H1 (cell line): ENCODE measurements around the gene GABRP. TPM values are rescaled to one million over a fixed set of nuclear protein-coding genes. Genes with fewer than 3 reads are reported as not detected.

ENCODE experiments used
- CTCF ChIA-PET: fragments of 300-600 bp; sonication (Branson Sonifier 250); formaldehyde crosslinking; loops from one replicate; lab custom pipeline; 2021; ENCODE audit not compliant: partially characterized antibody; lab: Charles Lee
- POLR2A ChIA-PET: fragments of 300-600 bp; sonication (Branson Sonifier 250); formaldehyde crosslinking; loops from one replicate; lab custom pipeline; 2021; ENCODE audit warnings: inconsistent platforms; ENCODE audit not compliant: partially characterized antibody; lab: Charles Lee
- DNase-seq, 2 experiments: peaks; one replicate each; pipeline versions ENCODE4 v3.0.0 to v3.0.0-alpha.2; 2010 to 2022; ENCODE audit warnings: low spot score in 2 of 2, low read depth in 1 of 2, mixed read lengths in 1 of 2
- FAIRE-seq: peaks from 2 replicates; lab custom pipeline; 2011; peaks lifted over from hg19 to GRCh38; lab: Jason Lieb, UNC
- H2AFZ ChIP-seq: 2 replicates; pipeline ENCODE4 v1.8.1; 2012; ENCODE audit warnings: low read length, inconsistent platforms
- H2AK5ac ChIP-seq: 2 replicates; pipeline ENCODE4 v1.6.1; 2013; ENCODE audit warnings: low read depth, low read length
- H2BK120ac ChIP-seq: replicated peaks from 2 replicates; pipeline ENCODE3; 2013; ENCODE audit warnings: low read depth, low read length, inconsistent platforms
- H2BK12ac ChIP-seq: 2 replicates; pipeline ENCODE4 v1.6.1; 2013; ENCODE audit warnings: low read depth, low read length
- H2BK15ac ChIP-seq: 2 replicates; pipeline ENCODE4 v1.6.1; 2013; ENCODE audit warnings: low read length
- H2BK20ac ChIP-seq: 2 replicates; pipeline ENCODE4 v1.6.1; 2013; ENCODE audit warnings: low read length
- H2BK5ac ChIP-seq: 2 replicates; pipeline ENCODE4 v1.6.1; 2013; ENCODE audit warnings: low read depth, low read length
- H3K14ac ChIP-seq: 2 replicates; pipeline ENCODE4 v1.6.1; 2013; ENCODE audit warnings: inconsistent platforms; ENCODE audit not compliant: insufficient read length
- H3K18ac ChIP-seq: 2 replicates; pipeline ENCODE4 v1.6.1; 2013; ENCODE audit warnings: low read length; ENCODE audit errors: extremely low read depth
- H3K23ac ChIP-seq: 2 replicates; pipeline ENCODE4 v1.6.1; 2013; ENCODE audit warnings: inconsistent platforms; ENCODE audit not compliant: insufficient read length
- H3K23me2 ChIP-seq: 2 replicates; pipeline ENCODE4 v1.6.1; 2013; ENCODE audit warnings: low read depth, low read length
- H3K27ac ChIP-seq: 2 replicates; pipeline ENCODE4 v1.6.1; 2011; ENCODE audit warnings: low read depth, low read length, inconsistent platforms
- H3K27me3 ChIP-seq, 4 experiments: replicated peaks in 1 of 4; 1 replicate in 1 of 4; 2 replicates in 3 of 4; pipeline versions ENCODE4 v1.6.1 to v1.8.1; 2011 to 2013; ENCODE audit warnings: low read length in 3 of 4, mild to moderate bottlenecking in 3 of 4, inconsistent platforms in 2 of 4, mixed read lengths in 2 of 4, moderate library complexity in 1 of 4; ENCODE audit not compliant: control insufficient read depth in 3 of 4, insufficient read depth in 3 of 4; ENCODE audit errors: extremely low read depth in 1 of 4
- H3K36me3 ChIP-seq, 4 experiments: 2 replicates each; pipeline versions ENCODE4 v1.6.1 to v1.8.1; 2011 to 2013; ENCODE audit warnings: mild to moderate bottlenecking in 4 of 4, low read length in 3 of 4, moderate library complexity in 2 of 4, control low read depth in 1 of 4, inconsistent platforms in 1 of 4; ENCODE audit not compliant: insufficient read depth in 4 of 4, control insufficient read depth in 2 of 4
- H3K4ac ChIP-seq: replicated peaks from 2 replicates; pipeline ENCODE3; 2013; ENCODE audit warnings: low read length, low read depth, mixed read lengths, inconsistent platforms; ENCODE audit not compliant: insufficient read length
- H3K4me1 ChIP-seq, 4 experiments: replicated peaks in 1 of 4; 1 replicate in 1 of 4; 2 replicates in 3 of 4; pipeline versions ENCODE4 v1.6.1 to v1.8.1; 2011 to 2013; ENCODE audit warnings: low read length in 3 of 4, inconsistent platforms in 2 of 4, mixed read lengths in 1 of 4; ENCODE audit not compliant: insufficient read depth in 4 of 4, control insufficient read depth in 3 of 4
- H3K4me2 ChIP-seq, 2 experiments: 2 replicates each; pipeline versions ENCODE4 v1.6.1 to v1.8.1; 2011 to 2013; ENCODE audit warnings: low read depth in 2 of 2, low read length in 2 of 2, control low read depth in 1 of 2, inconsistent platforms in 1 of 2, mild to moderate bottlenecking in 1 of 2; ENCODE audit not compliant: insufficient read depth in 1 of 2
- H3K4me3 ChIP-seq, 4 experiments: fragments of 200-600, 300-600 bp in 1 of 4; sonication (generic), shearing (Covaris generic), sonication (Bioruptor Twin) in 1 of 4; 2 replicates each; pipeline versions ENCODE4 v1.5.1 to v1.8.1; 2011 to 2016; ENCODE audit warnings: low read length in 4 of 4, low read depth in 3 of 4, control low read depth in 2 of 4, inconsistent platforms in 2 of 4, mild to moderate bottlenecking in 2 of 4, mixed read lengths in 1 of 4, moderate library complexity in 1 of 4; ENCODE audit not compliant: insufficient read depth in 2 of 4; ENCODE audit errors: extremely low read depth in 1 of 4
- H3K56ac ChIP-seq: replicated peaks from 2 replicates; pipeline ENCODE3; 2013; ENCODE audit warnings: low read depth, mild to moderate bottlenecking, mixed read lengths, low read length, inconsistent platforms; ENCODE audit not compliant: insufficient read length
- H3K79me1 ChIP-seq: 2 replicates; pipeline ENCODE4 v1.6.1; 2013; ENCODE audit warnings: low read depth, low read length, control low read depth
- H3K79me2 ChIP-seq, 2 experiments: 2 replicates each; pipeline versions ENCODE4 v1.6.1 to v1.8.1; 2012 to 2013; ENCODE audit warnings: low read length in 2 of 2, mild to moderate bottlenecking in 2 of 2, inconsistent platforms in 1 of 2; ENCODE audit not compliant: insufficient read depth in 2 of 2, control insufficient read depth in 1 of 2
- H3K9ac ChIP-seq, 4 experiments: replicated peaks in 1 of 4; 1 replicate in 1 of 4; 2 replicates in 3 of 4; pipeline versions ENCODE4 v1.6.1 to v1.8.1; 2011 to 2013; ENCODE audit warnings: low read depth in 3 of 4, low read length in 3 of 4, control low read depth in 2 of 4, mild to moderate bottlenecking in 2 of 4, moderate library complexity in 2 of 4, inconsistent platforms in 1 of 4; ENCODE audit errors: extremely low read depth in 1 of 4
- H3K9me3 ChIP-seq, 2 experiments: 2 replicates each; pipeline versions ENCODE4 v1.6.1 to v1.8.1; 2012 to 2013; ENCODE audit warnings: mild to moderate bottlenecking in 2 of 2, moderate library complexity in 2 of 2, control low read depth in 1 of 2, inconsistent platforms in 1 of 2, low read depth in 1 of 2, low read length in 1 of 2, mixed read lengths in 1 of 2; ENCODE audit not compliant: insufficient read depth in 2 of 2
- H4K20me1 ChIP-seq, 2 experiments: replicated peaks in 1 of 2; 2 replicates each; pipeline versions ENCODE3 to v1.8.1; 2011 to 2013; ENCODE audit warnings: inconsistent platforms in 2 of 2, low read length in 2 of 2, mild to moderate bottlenecking in 1 of 2; ENCODE audit not compliant: insufficient read depth in 2 of 2, control insufficient read depth in 1 of 2
- H4K5ac ChIP-seq: 2 replicates; pipeline ENCODE4 v1.6.1; 2013; ENCODE audit warnings: low read length, low read depth, mixed read lengths, inconsistent platforms; ENCODE audit not compliant: insufficient read length
- H4K8ac ChIP-seq: 2 replicates; pipeline ENCODE4 v1.8.0; 2013; ENCODE audit warnings: mild to moderate bottlenecking, moderate library complexity, low read length, inconsistent platforms; ENCODE audit not compliant: insufficient read depth; ENCODE audit errors: extremely low read depth
- H4K91ac ChIP-seq: replicated peaks from 2 replicates; pipeline ENCODE3; 2013; ENCODE audit warnings: low read length, mixed read lengths, inconsistent platforms; ENCODE audit not compliant: insufficient read length
- BACH1 ChIP-seq: IDR thresholded peaks from 2 replicates; pipeline ENCODE4 v1.6.1; 2012; ENCODE audit warnings: low read length, improper control_type of control experiment
- BCL11A ChIP-seq, 2 experiments: IDR thresholded peaks; one replicate each; pipeline ENCODE4 v1.6.1; 2011; ENCODE audit warnings: low read depth in 2 of 2, low read length in 2 of 2, mild to moderate bottlenecking in 2 of 2
- JUN ChIP-seq: IDR thresholded peaks from 2 replicates; pipeline ENCODE4 v1.6.1; 2011; ENCODE audit warnings: low read depth, mild to moderate bottlenecking, improper control_type of control experiment, low read length
- SIN3A ChIP-seq, 2 experiments: IDR thresholded peaks in 1 of 2; conservative IDR thresholded peaks in 1 of 2; 2 replicates each; pipeline ENCODE4 v1.6.1; 2011 to 2012; ENCODE audit warnings: low read length in 2 of 2, improper control_type of control experiment in 1 of 2, low read depth in 1 of 2, mild to moderate bottlenecking in 1 of 2
- SIRT6 ChIP-seq: IDR thresholded peaks from one replicate; pipeline ENCODE4 v1.7.1; 2012; ENCODE audit warnings: low read length, inconsistent platforms
- SIX5 ChIP-seq: IDR thresholded peaks from 2 replicates; pipeline ENCODE4 v1.6.1; 2011; ENCODE audit warnings: mild to moderate bottlenecking, low read depth, low read length
- SP1 ChIP-seq: IDR thresholded peaks from 2 replicates; pipeline ENCODE4 v1.6.1; 2011; ENCODE audit warnings: low read depth, low read length
- SP4 ChIP-seq: IDR thresholded peaks from 2 replicates; pipeline ENCODE4 v1.6.1; 2012; ENCODE audit warnings: low read length, inconsistent platforms
- TAF7 ChIP-seq: optimal IDR thresholded peaks from 2 replicates; pipeline ENCODE3; 2011; ENCODE audit warnings: low read depth, mild to moderate bottlenecking, inconsistent platforms, low read length, moderate library complexity, borderline replicate concordance
- TEAD4 ChIP-seq: IDR thresholded peaks from 2 replicates; pipeline ENCODE4 v1.6.1; 2012; ENCODE audit warnings: low read depth, low read length, inconsistent platforms, mixed read lengths
- WGBS, 2 experiments: shearing (Covaris generic) in 1 of 2; methylation state at CpG; one replicate each; pipeline versions ENCODE4 v1.1.6 to v1.1.7; 2013 to 2015; ENCODE audit warnings: low lambda C conversion rate in 2 of 2, mixed read lengths in 2 of 2, inconsistent platforms in 1 of 2, low coverage in 1 of 2, missing lambda C conversion rate in 1 of 2; ENCODE audit not compliant: insufficient replicate concordance in 2 of 2, insufficient coverage in 1 of 2, insufficient read length in 1 of 2; ENCODE audit errors: extremely low coverage in 1 of 2, missing lambda C conversion rate in 1 of 2; 5-methylcytosine and 5-hydroxymethylcytosine counted together
- polyA plus RNA-seq, 7 experiments: library from polyadenylated mRNA; depleted of rRNA in 3 of 7; stranded (reverse) in 5 of 7; unstranded in 2 of 7; fragments of >200 nt in 5 of 7; fragments of 200-250 nt in 2 of 7; gene quantifications; 1 replicate in 5 of 7; 2 replicates in 1 of 7; 4 replicates in 1 of 7; pipeline versions ENCODE4 v1.2.1 to v1.2.3, GENCODE V29; 2011 to 2013; ENCODE audit warnings: missing spikeins in 2 of 7, mixed read lengths in 2 of 7
- total RNA-seq: library from RNA; stranded (reverse); fragmentation: NEBNext Ultra II Directional; extraction: Animal tissue kit (Norgen Biotek cat#: 25700); gene quantifications from 2 replicates; pipeline ENCODE4 v1.2.1, GENCODE V29; 2021

GABRP gene
- total and polyA plus RNA-seq, 2 of the 8 experiments (the other 6 are each of a cell fraction or from before 2014, with no cell fraction given), result 3.7 to 4.0 TPM

DNA sequence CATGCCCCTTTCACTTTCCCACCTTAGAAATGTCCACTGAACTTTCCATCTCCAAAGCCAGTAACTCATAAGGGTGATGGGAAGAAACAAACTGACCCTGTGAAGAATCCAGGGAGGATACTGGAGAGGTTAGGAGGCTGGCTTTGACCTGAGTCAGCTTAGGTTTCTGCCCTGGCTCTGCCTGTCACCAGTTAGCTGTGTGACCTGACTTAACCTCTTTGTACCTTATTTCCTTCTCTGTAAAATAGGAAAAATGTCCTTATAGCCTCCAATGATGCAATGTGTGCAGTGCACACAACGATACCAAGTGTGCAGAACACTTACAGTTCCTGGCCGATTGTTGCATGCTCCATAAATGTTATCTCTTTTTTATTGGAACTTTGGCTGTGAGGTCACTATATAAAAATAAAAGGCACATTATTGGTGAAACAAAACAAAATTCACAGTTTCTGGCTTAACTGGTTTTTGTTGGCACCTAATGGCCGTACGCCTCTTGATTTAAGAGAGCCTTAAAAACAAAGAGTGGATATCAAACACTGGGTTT lies 37.8 kb downstream of the GABRP start:
- 87% methylated on average over 4 of the region's 4 CpGs; no CpG with 5 or more reads in 1 of the 2 experiments for WGBS, 2 experiments
- no peak overlapping the region for H4K91ac ChIP-seq
- no peak overlapping the region for H4K8ac ChIP-seq
- FAIRE-seq (no peak), DNase-seq (no peak)
- H2BK5ac ChIP-seq, result no peak overlapping the region
- H2BK15ac ChIP-seq, result no peak overlapping the region
- H3K23me2 ChIP-seq, result no peaks in the 10 kb centered on the region
- H2BK120ac ChIP-seq, result no peak overlapping the region
- no peak overlapping the region for H2AFZ ChIP-seq
- H2BK20ac ChIP-seq, result no peak overlapping the region
- H4K20me1 ChIP-seq, result no peaks in the 10 kb centered on the region
- H3K4me1 ChIP-seq, result no peaks in the 10 kb centered on the region
- no peak overlapping the region for H3K27ac ChIP-seq
- H3K9me3 ChIP-seq, result peaks cover 10 to 11% of the 10 kb centered on the region in 2 experiments; a peak in 2 of 4 replicates
- H3K9ac ChIP-seq, result no peak overlapping the region
- H2AK5ac ChIP-seq, result no peak overlapping the region
- no peak overlapping the region for H3K18ac ChIP-seq
- no peak overlapping the region for H3K4me3 ChIP-seq
- no peak for TF ChIP-seq JUN
- no peak for TF ChIP-seq SIX5
- TF ChIP-seq BCL11A (IDR thresholded peaks at IDR 0.05; ENCODE audit: low read depth in 2 of 2, low read length in 2 of 2), result no peak
- TF ChIP-seq BACH1, result no peak
- TF ChIP-seq TEAD4, result no peak
- no peak for TF ChIP-seq SIRT6
- no peak for TF ChIP-seq SP4
- TF ChIP-seq SIN3A (conservative IDR thresholded peaks at IDR 0.05 in 1 of 2, IDR thresholded peaks at IDR 0.05 in 1 of 2; ENCODE audit: low read depth in 1 of 2, low read length in 2 of 2), result no peak
- no peak for TF ChIP-seq SP1
- TF ChIP-seq TAF7, result no peak
- no peak overlapping the region for H3K14ac ChIP-seq
- H3K4ac ChIP-seq, result no peak overlapping the region
- ChIA-PET POLR2A (no interaction called here), CTCF (interaction anchor here (0.9 to 1.2 kb wide), 3 partner anchors 12 to 247 kb away, joined by 3 read pairs; no protein-coding TSS in a partner anchor)
- H3K36me3 ChIP-seq, result no peaks in the 10 kb centered on the region
- no peaks in the 10 kb centered on the region for H3K27me3 ChIP-seq
- H3K23ac ChIP-seq, result no peak overlapping the region
- H3K79me2 ChIP-seq, result no peaks in the 10 kb centered on the region
- no peak overlapping the region for H3K4me2 ChIP-seq
- no peak overlapping the region for H3K56ac ChIP-seq
- no peak overlapping the region for H4K5ac ChIP-seq
- H3K79me1 ChIP-seq, result no peaks in the 10 kb centered on the region
- H2BK12ac ChIP-seq, result no peak overlapping the region
